Fibroblast of villous mesenchyme (primary cell): Measurements from ENCODE around the gene DLK2. TPM values are rescaled to one million over a fixed set of nuclear protein-coding genes. Genes with fewer than 3 reads are reported as not detected.

Source experiments
- DNase-seq: peaks from one replicate; pipeline ENCODE4 v3.0.0-alpha.2; 2010; ENCODE audit warnings: low read depth
- H3K4me3 ChIP-seq: 2 replicates; pipeline ENCODE4 v1.5.1; 2011; ENCODE audit warnings: low read depth, mild to moderate bottlenecking, low read length
- CTCF ChIP-seq: IDR thresholded peaks from 2 replicates; pipeline ENCODE4 v1.5.1; 2012; ENCODE audit warnings: low read depth, mild to moderate bottlenecking, low read length; ENCODE audit not compliant: insufficient read depth
- total RNA-seq: library from RNA; depleted of rRNA; stranded (reverse); fragments of >200 nt; gene quantifications from 2 replicates; pipeline ENCODE4 v1.2.3, GENCODE V29; 2012

DLK2 gene
- total RNA-seq, 1 donor = 1.7 TPM

- TF ChIP-seq CTCF = no peak
- DNase-seq = no peak
- H3K4me3 ChIP-seq = peak overlapping the region; percentile 4
Observed at GRCh38 chr6:43492673-43493072, 37.3 kb upstream of the DLK2 start.

- peak overlapping the region; percentile 4 for H3K4me3 ChIP-seq
Observed at GRCh38 chr6:43491750-43492661, 36.7 kb upstream of the DLK2 start.

DNA sequence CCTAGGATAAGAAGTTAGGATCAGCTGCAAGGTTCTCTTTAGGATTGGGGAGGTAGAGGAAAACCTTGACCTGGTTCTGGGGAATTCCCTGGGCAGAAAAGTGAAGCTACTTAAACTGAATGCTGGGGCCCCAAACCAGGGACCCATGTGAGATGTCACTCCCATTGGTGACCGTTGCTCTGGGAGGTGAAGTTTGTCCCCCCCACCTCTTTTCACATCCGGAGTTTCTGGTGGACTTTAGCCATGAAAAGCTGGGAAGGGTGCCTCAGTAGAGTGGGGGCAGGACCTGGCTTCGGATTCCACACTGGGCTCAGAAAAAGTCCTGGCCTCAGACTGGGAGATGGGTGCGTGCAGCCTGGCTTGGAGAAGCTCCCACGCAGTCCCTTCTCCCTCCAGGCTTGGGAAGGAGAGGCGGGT, 35.2 kb upstream of the DLK2 start:
- DNase-seq = no peak
- no peak for TF ChIP-seq CTCF
- H3K4me3 ChIP-seq = no peak overlapping the region

More at GRCh38 chr6:43491750-43492661, 36.7 kb upstream of the DLK2 start:
- DNase-seq = peak; percentile 68
- TF ChIP-seq CTCF = no peak

DNA sequence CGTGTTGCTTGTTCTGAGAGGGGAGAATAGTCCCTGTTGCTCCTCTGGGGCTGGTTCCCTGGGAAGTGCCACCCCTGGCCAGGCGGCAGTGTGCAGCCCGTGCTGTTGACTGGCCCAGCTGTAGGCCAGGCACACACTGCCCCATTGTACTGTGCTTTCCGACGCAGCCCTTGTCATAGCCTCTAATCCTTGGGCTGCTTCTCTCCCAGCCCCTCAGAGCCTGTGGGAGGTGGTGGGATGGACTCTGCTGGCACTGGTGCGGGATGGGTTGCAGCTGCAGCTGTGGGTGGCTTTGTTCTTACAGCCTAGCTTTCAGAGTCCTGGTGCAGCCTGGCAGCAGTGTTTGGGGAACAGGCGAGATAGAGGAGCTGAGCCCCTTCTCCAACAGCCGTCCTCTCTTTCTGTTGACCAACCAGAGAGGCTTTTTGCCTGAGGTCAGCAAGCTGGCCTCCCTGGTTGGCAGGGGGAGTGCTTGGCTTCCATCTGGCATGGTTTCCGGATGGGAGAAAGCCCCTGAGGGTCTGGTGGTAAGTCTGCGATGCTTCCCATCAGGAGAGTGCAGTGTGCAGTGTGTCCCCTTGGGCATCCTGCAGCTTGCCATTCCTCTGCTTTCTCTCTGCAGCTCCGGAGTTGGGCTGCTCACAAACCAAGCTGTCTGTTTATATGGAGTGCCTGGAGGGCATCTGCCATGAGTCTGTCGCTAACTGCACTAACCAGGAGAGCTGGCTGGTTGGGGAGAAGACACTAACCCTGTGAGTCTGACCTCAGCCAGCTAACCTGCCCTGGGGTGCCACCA, 34.1 kb upstream of the DLK2 start:
- TF ChIP-seq CTCF = no peak
- no peak overlapping the region for H3K4me3 ChIP-seq
- DNase-seq = no peak

DNA sequence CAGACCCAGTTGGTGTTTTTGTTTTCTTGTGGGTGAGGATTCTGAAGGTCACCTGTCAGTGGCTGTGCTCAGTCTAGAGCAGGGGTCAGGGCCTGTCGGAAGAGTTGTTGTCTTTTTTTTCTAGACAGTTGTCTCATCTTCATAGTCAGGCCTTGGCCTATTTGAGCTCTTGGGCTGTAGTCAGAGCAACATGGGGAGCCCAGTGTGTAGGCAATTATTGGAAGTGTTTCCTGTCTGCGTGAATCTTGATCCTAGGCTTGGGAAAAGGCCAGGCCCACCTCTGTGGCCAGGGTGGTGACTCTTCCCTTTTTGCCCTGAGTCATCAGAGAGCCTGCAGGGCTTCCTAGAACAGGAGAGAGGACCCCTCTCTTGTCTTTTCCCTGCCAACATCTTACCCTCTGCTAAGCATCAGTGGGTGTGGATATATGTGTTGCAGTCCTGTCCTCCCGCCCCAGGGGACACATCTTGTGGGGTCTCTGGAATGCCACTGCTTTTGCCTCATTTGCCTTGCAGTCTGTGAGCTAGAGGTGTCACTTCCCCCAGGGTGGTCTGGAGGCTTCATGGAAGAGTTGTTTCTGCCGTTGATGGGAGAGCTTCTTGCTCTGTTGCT, 33.4 kb upstream of the DLK2 start:
- no peak for DNase-seq
- TF ChIP-seq CTCF = no peak
- no peak overlapping the region for H3K4me3 ChIP-seq

DNA sequence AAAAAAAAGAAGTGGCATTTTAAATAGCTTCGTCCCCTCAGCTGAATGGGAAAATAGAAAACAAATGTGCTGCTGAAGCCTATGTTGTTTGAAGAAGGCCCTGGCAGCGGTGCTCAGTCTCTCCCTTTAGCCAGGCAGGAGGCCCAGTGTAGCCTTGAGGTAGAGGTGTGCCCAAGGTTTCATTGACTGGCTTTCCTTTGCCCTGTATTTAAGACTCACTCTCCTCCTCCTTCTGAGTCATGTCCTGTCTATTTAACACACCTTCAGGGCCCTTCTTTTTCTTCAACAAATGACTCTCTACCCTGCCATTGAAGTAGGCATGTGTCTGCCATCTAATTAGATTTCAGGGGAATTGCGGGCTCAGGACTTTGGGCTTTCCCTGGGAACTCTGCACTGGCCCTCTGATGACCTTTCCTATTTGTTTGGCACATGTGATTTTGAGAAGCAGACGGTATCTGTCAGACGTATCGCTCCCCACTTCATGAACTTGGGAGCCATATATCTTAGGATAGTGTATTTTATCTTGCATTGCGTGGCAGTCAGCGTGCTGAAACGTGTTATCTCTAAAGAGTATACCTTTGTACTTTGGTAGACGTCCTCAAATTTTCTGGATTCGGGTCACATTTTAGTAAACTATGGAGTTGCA, 26.4 kb upstream of the DLK2 start:
- DNase-seq = no peak
- TF ChIP-seq CTCF = no peak
- no peak overlapping the region for H3K4me3 ChIP-seq
